GM12878 (cell line): ENCODE results near the gene MOV10L1.

Experiments used
- PAX8 ChIP-seq: fragments of 450-650 bp; IDR thresholded peaks from 2 replicates; pipeline ENCODE4 v1.6.1; 2017; ENCODE audit warnings: mild to moderate bottlenecking, moderate library complexity
- TF ChIP-seq, protein P1 (sequence below), 3 experiments: IDR thresholded peaks in 2 of 3; conservative IDR thresholded peaks in 1 of 3; 2 replicates each; pipeline ENCODE4 v1.5.1; 2011; ENCODE audit warnings: low read depth in 3 of 3, low read length in 3 of 3, mild to moderate bottlenecking in 3 of 3, control low read depth in 2 of 3, moderate library complexity in 2 of 3, inconsistent platforms in 1 of 3, mixed read lengths in 1 of 3; ENCODE audit not compliant: control insufficient read depth in 2 of 3, insufficient read depth in 1 of 3; ENCODE audit errors: extremely low read depth in 1 of 3

DNA sequence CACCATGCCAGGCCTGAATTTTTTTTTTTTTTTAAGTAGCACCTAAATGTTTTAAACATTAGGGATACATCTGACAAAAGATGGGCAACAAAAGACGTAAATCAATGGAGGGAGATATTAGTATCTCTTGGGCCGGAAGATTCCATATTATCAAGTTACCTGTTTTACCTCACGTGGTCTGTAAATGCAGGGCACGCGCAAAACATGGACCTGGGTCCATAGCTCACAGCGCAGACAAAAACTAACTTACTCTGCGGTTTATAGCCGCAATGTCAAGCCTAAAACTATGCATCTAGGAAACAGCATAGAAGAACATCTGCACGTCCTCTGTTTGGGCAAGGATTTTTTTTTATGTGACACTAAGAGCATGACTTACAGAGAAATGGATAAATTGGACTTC lies 49.2 kb downstream of the MOV10L1 start:
- TF ChIP-seq, protein P1, sequence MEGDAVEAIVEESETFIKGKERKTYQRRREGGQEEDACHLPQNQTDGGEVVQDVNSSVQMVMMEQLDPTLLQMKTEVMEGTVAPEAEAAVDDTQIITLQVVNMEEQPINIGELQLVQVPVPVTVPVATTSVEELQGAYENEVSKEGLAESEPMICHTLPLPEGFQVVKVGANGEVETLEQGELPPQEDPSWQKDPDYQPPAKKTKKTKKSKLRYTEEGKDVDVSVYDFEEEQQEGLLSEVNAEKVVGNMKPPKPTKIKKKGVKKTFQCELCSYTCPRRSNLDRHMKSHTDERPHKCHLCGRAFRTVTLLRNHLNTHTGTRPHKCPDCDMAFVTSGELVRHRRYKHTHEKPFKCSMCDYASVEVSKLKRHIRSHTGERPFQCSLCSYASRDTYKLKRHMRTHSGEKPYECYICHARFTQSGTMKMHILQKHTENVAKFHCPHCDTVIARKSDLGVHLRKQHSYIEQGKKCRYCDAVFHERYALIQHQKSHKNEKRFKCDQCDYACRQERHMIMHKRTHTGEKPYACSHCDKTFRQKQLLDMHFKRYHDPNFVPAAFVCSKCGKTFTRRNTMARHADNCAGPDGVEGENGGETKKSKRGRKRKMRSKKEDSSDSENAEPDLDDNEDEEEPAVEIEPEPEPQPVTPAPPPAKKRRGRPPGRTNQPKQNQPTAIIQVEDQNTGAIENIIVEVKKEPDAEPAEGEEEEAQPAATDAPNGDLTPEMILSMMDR (IDR thresholded peaks at IDR 0.05 in 2 of 3, conservative IDR thresholded peaks at IDR 0.05 in 1 of 3; ENCODE audit: control insufficient read depth in 2 of 3, extremely low read depth in 1 of 3, insufficient read depth in 1 of 3, low read depth in 3 of 3, low read length in 3 of 3): no peak
- TF ChIP-seq PAX8: no peak
